WI38 (cell line): ENCODE data around the gene COL16A1.

Source experiments
- H3K4me3 ChIP-seq: 2 replicates; pipeline ENCODE4 v1.5.1; 2011; ENCODE audit warnings: low read depth, mild to moderate bottlenecking, control low read depth, low read length
- CTCF ChIP-seq: IDR thresholded peaks from 2 replicates; pipeline ENCODE4 v1.5.1; 2012; ENCODE audit warnings: low read depth, mild to moderate bottlenecking, control low read depth, low read length

COL16A1 gene

GRCh38 chr1:31732751-31733289 is 29.0 kb upstream of the COL16A1 start:
- H3K4me3 ChIP-seq = no peak overlapping the region
- TF ChIP-seq CTCF = no peak

- no peak for TF ChIP-seq CTCF
- no peak overlapping the region for H3K4me3 ChIP-seq
Measured at GRCh38 chr1:31732343-31732742, 28.5 kb upstream of the COL16A1 start.

GRCh38 chr1:31731049-31731565 is 27.3 kb upstream of the COL16A1 start:
- TF ChIP-seq CTCF = no peak
- no peak overlapping the region for H3K4me3 ChIP-seq

- no peak for TF ChIP-seq CTCF
- no peak overlapping the region for H3K4me3 ChIP-seq
Measured at GRCh38 chr1:31730336-31731048, 26.7 kb upstream of the COL16A1 start.

- TF ChIP-seq CTCF = no peak
- H3K4me3 ChIP-seq = no peak overlapping the region
Measured at GRCh38 chr1:31727849-31728248, 24.0 kb upstream of the COL16A1 start.

GRCh38 chr1:31727195-31727594 is 23.4 kb upstream of the COL16A1 start:
- H3K4me3 ChIP-seq = no peak overlapping the region
- TF ChIP-seq CTCF = no peak

- H3K4me3 ChIP-seq = no peak overlapping the region
- no peak for TF ChIP-seq CTCF
Measured at GRCh38 chr1:31726715-31727114, 22.9 kb upstream of the COL16A1 start.
